ENCODE results near the gene DMPK.

DNA sequence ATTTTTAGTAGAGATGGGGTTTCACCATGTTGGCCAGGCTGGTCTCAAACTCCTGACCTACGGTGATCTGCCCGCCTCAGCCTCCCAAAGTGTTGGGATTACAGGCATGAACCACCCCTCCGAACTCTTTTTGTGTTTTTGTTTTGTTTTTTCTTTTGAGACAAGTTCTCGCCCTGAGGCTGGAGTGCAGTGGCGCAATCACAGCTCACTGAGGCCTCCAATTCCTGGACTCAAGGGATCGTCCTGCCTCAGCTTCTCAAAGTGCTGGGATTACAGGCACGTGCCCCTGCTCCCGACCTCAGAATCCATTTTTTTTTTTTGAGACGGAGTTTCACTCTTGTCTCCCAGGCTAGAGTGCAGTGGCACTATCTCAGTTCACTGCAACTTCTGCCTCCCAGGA, 24.6 kb downstream of the DMPK start:
- no peak for TF ChIP-seq POLR2AphosphoS5 (IDR thresholded peaks at IDR 0.05; ENCODE audit: insufficient read depth in 1 of 2, low read depth in 1 of 2)
- TF ChIP-seq, protein P1, sequence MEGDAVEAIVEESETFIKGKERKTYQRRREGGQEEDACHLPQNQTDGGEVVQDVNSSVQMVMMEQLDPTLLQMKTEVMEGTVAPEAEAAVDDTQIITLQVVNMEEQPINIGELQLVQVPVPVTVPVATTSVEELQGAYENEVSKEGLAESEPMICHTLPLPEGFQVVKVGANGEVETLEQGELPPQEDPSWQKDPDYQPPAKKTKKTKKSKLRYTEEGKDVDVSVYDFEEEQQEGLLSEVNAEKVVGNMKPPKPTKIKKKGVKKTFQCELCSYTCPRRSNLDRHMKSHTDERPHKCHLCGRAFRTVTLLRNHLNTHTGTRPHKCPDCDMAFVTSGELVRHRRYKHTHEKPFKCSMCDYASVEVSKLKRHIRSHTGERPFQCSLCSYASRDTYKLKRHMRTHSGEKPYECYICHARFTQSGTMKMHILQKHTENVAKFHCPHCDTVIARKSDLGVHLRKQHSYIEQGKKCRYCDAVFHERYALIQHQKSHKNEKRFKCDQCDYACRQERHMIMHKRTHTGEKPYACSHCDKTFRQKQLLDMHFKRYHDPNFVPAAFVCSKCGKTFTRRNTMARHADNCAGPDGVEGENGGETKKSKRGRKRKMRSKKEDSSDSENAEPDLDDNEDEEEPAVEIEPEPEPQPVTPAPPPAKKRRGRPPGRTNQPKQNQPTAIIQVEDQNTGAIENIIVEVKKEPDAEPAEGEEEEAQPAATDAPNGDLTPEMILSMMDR (IDR thresholded peaks at IDR 0.05), result no peak
